Ectodermal cell (in vitro differentiated cells): ENCODE measurements around the gene INTS7.

Experiments
- H3K27ac ChIP-seq: 2 replicates; pipeline ENCODE4 v1.7.0; 2013; ENCODE audit warnings: mild to moderate bottlenecking, low read depth, low read length; ENCODE audit not compliant: insufficient read depth, poor library complexity, severe bottlenecking
- H3K27me3 ChIP-seq: 2 replicates; pipeline ENCODE4 v1.7.0; 2013; ENCODE audit warnings: mild to moderate bottlenecking, low read length; ENCODE audit not compliant: insufficient read depth, control insufficient read depth, poor library complexity, severe bottlenecking
- H3K36me3 ChIP-seq: one replicate; pipeline ENCODE4 v1.7.0; 2013; ENCODE audit warnings: low read length; ENCODE audit not compliant: control insufficient read depth, insufficient read depth
- H3K4me1 ChIP-seq: one replicate; pipeline ENCODE4 v1.7.0; 2013; ENCODE audit warnings: low read length; ENCODE audit not compliant: control insufficient read depth, insufficient read depth
- H3K4me3 ChIP-seq: 2 replicates; pipeline ENCODE4 v1.7.0; 2013; ENCODE audit warnings: low read depth, low read length, control low read depth; ENCODE audit not compliant: insufficient read depth
- H3K9me3 ChIP-seq: 2 replicates; pipeline ENCODE4 v1.7.0; 2013; ENCODE audit warnings: mild to moderate bottlenecking, low read length, moderate library complexity; ENCODE audit not compliant: control insufficient read depth
- WGBS, 2 experiments: methylation state at CpG; one replicate each; pipeline ENCODE4 v1.1.7; 2013; ENCODE audit warnings: missing lambda C conversion rate in 2 of 2; 5-methylcytosine and 5-hydroxymethylcytosine counted together

INTS7 gene

DNA sequence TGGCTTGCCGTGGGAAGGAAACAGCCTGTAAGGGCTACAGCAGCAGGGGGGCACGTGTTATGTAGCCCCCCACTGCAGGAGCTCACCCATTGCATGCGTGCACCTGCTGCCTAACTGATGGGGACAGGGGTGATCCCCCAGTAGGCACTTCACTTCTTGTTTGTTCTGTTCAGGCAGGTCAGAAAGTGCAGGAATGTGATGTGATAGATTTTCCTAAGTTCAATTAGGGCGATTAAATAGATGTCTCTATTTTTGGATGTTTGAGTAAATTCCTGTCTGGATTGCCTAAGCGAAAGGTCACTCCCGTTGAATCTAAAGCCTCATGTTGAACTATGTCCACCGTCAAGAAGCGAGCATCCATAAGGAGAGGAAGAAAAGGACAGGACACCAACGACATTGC is 126.0 kb downstream of the INTS7 start:
- H3K27me3 ChIP-seq: no peaks in the 10 kb centered on the region
- H3K9me3 ChIP-seq: no peaks in the 10 kb centered on the region
- H3K36me3 ChIP-seq: no peaks in the 10 kb centered on the region
- H3K27ac ChIP-seq: no peak overlapping the region
- H3K4me3 ChIP-seq: no peak overlapping the region
- 80 to 87% methylated on average over 9 of the region's 9 CpGs for WGBS, 2 experiments
- no peaks in the 10 kb centered on the region for H3K4me1 ChIP-seq

DNA sequence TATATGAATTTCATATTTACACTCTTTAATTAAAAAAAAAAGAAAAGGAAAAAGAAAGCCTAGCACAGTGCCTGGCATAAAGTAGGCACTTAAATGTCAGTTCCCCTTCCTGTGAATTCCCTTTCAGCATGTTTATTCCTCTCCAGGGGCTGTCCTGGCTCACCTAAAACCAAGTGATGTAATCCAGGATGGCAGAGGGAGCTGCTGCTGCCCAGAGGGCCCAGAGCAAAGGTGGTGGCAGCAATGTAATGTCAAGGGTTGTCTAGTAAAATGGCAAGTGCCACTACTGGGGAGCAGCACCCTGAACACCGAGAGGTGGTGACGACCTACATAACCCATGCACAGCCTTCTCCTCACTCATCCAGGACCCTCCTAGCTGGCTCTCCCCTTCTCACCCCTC is 126.4 kb downstream of the INTS7 start:
- Histone ChIP-seq H3K9me3 (no peaks in the 10 kb centered on the region), H3K36me3 (no peaks in the 10 kb centered on the region), H3K4me1 (no peaks in the 10 kb centered on the region), H3K4me3 (no peak overlapping the region), H3K27me3 (no peaks in the 10 kb centered on the region), H3K27ac (no peak overlapping the region)
- 84 to 97% methylated on average over 2 of the region's 2 CpGs for WGBS, 2 experiments

DNA sequence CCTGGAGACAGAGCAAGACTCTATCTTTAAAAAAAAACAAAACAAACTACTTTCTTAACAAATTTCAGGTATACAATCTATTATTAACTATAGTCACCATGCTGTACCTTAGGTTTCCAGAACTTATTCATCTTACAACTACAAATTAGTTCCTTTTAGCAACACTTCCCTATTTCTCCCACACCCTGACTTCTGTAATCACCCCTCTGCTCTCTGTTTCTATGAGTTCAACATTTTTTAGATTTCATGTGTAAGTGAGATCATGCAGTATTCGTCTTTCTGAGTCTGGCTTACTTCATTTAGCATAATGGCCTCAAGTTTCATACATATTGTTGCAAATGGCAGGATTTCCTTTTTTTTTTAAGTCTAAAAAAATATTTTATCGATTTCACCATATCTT is 126.9 kb downstream of the INTS7 start:
- no peaks in the 10 kb centered on the region for H3K36me3 ChIP-seq
- 86% methylated on average over 2 of the region's 2 CpGs; no CpG with 5 or more reads in 1 of the 2 experiments for WGBS, 2 experiments
- H3K27me3 ChIP-seq: no peaks in the 10 kb centered on the region
- H3K4me3 ChIP-seq: no peak overlapping the region
- H3K27ac ChIP-seq: no peak overlapping the region
- no peaks in the 10 kb centered on the region for H3K9me3 ChIP-seq
- no peaks in the 10 kb centered on the region for H3K4me1 ChIP-seq

- no peaks in the 10 kb centered on the region for H3K9me3 ChIP-seq
- H3K4me3 ChIP-seq: no peak overlapping the region
- 86 to 90% methylated on average over 2 of the region's 2 CpGs for WGBS, 2 experiments
- no peaks in the 10 kb centered on the region for H3K36me3 ChIP-seq
- H3K27ac ChIP-seq: no peak overlapping the region
- H3K27me3 ChIP-seq: no peaks in the 10 kb centered on the region
- H3K4me1 ChIP-seq: no peaks in the 10 kb centered on the region
Measured at GRCh38 chr1:211903490-211904245, 131.7 kb downstream of the INTS7 start.

- no peak overlapping the region for H3K27ac ChIP-seq
- WGBS, 2 experiments: 94 to 97% methylated on average over 4 of the region's 4 CpGs
- H3K9me3 ChIP-seq: no peaks in the 10 kb centered on the region
- H3K4me1 ChIP-seq: no peaks in the 10 kb centered on the region
- no peaks in the 10 kb centered on the region for H3K27me3 ChIP-seq
- no peak overlapping the region for H3K4me3 ChIP-seq
- H3K36me3 ChIP-seq: no peaks in the 10 kb centered on the region
Measured at GRCh38 chr1:211902624-211903291, 132.6 kb downstream of the INTS7 start.

- Histone ChIP-seq H3K9me3 (no peaks in the 10 kb centered on the region), H3K27ac (no peak overlapping the region), H3K36me3 (no peaks in the 10 kb centered on the region), H3K27me3 (no peaks in the 10 kb centered on the region), H3K4me1 (no peaks in the 10 kb centered on the region), H3K4me3 (no peak overlapping the region)
- WGBS, 2 experiments: 94 to 99% methylated on average over 2 of the region's 2 CpGs
Measured at GRCh38 chr1:211901945-211902344, 133.4 kb downstream of the INTS7 start.

DNA sequence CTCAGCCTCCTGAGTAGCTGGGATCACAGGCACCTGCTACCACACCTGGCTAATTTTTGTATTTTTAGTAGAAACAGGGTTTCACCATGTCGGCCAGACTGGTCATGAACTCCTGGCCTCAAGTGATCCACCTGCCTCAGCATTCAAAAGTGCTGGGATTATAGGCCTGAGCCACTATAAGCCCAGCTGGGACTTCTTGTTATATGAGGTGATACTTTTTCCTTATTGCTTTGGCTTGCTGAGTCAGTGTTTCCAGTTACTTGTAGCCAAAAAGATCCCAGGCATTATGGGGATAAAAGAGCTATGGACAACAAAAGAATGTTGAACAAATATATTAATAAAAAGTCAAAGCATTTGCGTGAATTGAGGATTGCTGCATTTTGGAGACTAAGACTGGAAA is 134.9 kb downstream of the INTS7 start:
- no peaks in the 10 kb centered on the region for H3K9me3 ChIP-seq
- no peaks in the 10 kb centered on the region for H3K4me1 ChIP-seq
- WGBS, 2 experiments: 89 to 92% methylated on average over 2 of the region's 2 CpGs
- H3K4me3 ChIP-seq: no peak overlapping the region
- no peak overlapping the region for H3K27ac ChIP-seq
- H3K36me3 ChIP-seq: no peaks in the 10 kb centered on the region
- no peaks in the 10 kb centered on the region for H3K27me3 ChIP-seq

DNA sequence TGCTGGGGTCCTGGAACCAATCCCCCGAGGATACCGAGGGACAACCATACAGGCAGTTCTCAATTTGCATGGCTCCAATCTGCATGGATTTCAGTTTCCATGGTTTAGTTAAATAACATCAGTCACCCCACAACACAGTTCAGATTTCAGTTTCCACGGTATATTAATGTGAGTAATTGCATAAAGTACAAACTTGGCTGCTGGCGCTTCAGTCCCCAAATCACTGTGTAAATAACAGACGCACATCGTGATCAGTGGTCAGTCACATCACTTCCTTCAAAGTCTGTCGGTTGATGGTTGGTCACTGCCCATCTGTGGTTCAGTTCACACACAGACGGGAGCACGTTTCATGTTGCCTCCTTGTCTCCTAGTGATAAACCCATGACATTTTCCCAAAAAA is 138.4 kb downstream of the INTS7 start:
- 87 to 89% methylated on average over 9 of the region's 9 CpGs for WGBS, 2 experiments
- Histone ChIP-seq H3K4me1 (no peaks in the 10 kb centered on the region), H3K9me3 (no peaks in the 10 kb centered on the region)

DNA sequence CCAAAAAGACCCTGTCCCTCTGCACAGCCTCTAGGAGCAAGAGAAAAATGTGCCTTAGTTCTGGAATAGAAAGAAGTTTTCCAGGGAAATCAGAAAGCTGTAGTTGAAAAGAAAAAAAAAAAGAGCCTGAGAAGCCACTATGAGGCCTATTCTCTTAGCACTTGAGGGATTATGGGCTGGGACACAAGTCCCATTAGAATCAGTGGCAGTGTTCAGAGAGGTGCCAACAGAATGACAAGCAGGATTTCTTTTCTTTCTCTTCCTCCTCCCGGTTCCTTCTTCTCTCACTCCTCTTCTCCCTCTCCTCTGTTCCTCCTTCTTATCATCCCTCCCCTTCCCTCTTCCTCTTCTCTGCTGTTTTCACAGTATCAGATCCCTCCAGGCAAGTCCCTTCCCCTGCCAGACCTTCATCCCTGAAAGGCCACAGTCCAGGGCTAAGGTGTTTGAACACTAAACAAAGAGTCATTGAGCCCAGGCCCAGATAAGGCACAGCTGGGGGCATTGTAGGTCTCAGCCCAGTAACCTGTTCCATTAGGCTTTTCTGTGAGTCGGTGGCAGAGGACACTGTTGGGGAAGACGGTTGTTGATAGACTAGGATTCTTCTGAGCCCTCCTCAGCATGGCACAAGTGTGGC is 140.1 kb downstream of the INTS7 start:
- Histone ChIP-seq H3K27me3 (no peaks in the 10 kb centered on the region), H3K36me3 (no peaks in the 10 kb centered on the region), H3K4me1 (no peaks in the 10 kb centered on the region), H3K27ac (no peak overlapping the region), H3K4me3 (no peak overlapping the region), H3K9me3 (no peaks in the 10 kb centered on the region)
- 76 to 80% methylated on average over 3 of the region's 3 CpGs for WGBS, 2 experiments

More for the DNA sequence above, 138.4 kb downstream of the INTS7 start:
- Histone ChIP-seq H3K36me3 (no peaks in the 10 kb centered on the region), H3K4me3 (no peak overlapping the region), H3K27me3 (no peaks in the 10 kb centered on the region), H3K27ac (no peak overlapping the region)

DNA sequence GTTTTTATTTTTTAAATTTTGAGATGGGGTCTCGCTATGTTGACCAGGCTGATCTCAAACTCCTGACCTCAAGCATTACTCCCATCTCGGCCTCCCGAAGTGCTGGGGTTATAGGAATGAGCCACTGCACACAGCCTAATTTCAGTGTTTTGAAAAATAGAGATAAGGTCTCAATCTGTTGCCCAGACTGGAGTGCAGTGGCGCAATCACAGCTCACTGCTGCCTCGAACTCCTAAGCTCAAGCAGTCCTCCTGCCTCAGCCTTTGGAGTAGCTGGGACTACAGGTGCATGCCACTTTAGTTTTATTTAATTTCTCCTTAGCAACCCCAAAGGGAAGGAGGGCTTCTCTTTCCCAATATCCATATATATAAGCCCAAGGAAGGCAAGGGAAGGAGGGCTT is 141.0 kb downstream of the INTS7 start:
- WGBS, 2 experiments: 91 to 92% methylated on average over 5 of the region's 5 CpGs
- no peaks in the 10 kb centered on the region for H3K36me3 ChIP-seq
- no peaks in the 10 kb centered on the region for H3K4me1 ChIP-seq

More for the DNA sequence above, 141.0 kb downstream of the INTS7 start:
- Histone ChIP-seq H3K4me3 (no peak overlapping the region), H3K9me3 (no peaks in the 10 kb centered on the region), H3K27ac (no peak overlapping the region), H3K27me3 (peaks cover 1% of the 10 kb centered on the region)
